DOHH2 (cell line): ENCODE results near the gene POLR3K.

Source experiments
- CTCF ChIP-seq: fragments of 200-600 bp; sonication (generic); IDR thresholded peaks from one replicate; pipeline ENCODE4 v1.5.1; 2014; ENCODE audit warnings: antibody characterized with exemption, mild to moderate bottlenecking, low read depth, low read length; ENCODE audit not compliant: poor library complexity, severe bottlenecking
- EZH2phosphoT487 ChIP-seq: fragments of 200-600 bp; sonication (generic); IDR thresholded peaks from 2 replicates; pipeline ENCODE4 v1.6.1; 2017; ENCODE audit warnings: borderline replicate concordance, mild to moderate bottlenecking, antibody characterized with exemption, low read length, moderate library complexity, mixed read lengths

GRCh38 chr16:77273-77806, 23.9 kb upstream of the POLR3K start:
- TF ChIP-seq CTCF (no peak), EZH2phosphoT487 (no peak)
